ENCODE measurements around the gene BBS1.
"Not testable (repeated sequence)": the region's sequence is repeated elsewhere in the genome, so short reads cannot be mapped to it uniquely, and the experiment has no call there.

BBS1 gene

GRCh38 chr11:66582565-66583147 lies 72.2 kb downstream of the BBS1 start:
- DNase-seq = not testable (repeated sequence)
